Loucy (cell line): Measurements from ENCODE around the gene ARPC4.

Experiments used
- H2AFZ ChIP-seq: fragments of 200-600 bp; sonication (generic); 2 replicates; pipeline ENCODE4 v1.6.0; 2016; ENCODE audit warnings: antibody characterized with exemption, mild to moderate bottlenecking, low read length, moderate library complexity
- H3F3A ChIP-seq: fragments of 200-600 bp; 2 replicates; pipeline ENCODE4 v1.6.0; 2016; ENCODE audit warnings: antibody characterized with exemption, low read depth, mild to moderate bottlenecking
- H3K27me3 ChIP-seq: fragments of 200-600 bp; sonication (generic); 2 replicates; pipeline ENCODE4 v1.6.1; 2014; ENCODE audit warnings: low read length, mild to moderate bottlenecking; ENCODE audit not compliant: insufficient read depth, poor library complexity, severe bottlenecking
- H3K36me3 ChIP-seq: fragments of 200-600 bp; sonication (generic); 2 replicates; pipeline ENCODE4 v1.6.1; 2016; ENCODE audit warnings: low read length; ENCODE audit not compliant: insufficient read depth
- H3K4me1 ChIP-seq: fragments of 200-600 bp; sonication (generic); 2 replicates; pipeline ENCODE4 v1.5.1; 2014; ENCODE audit warnings: low read length, mild to moderate bottlenecking; ENCODE audit not compliant: insufficient read depth, poor library complexity, severe bottlenecking
- H3K4me2 ChIP-seq: fragments of 200-600 bp; sonication (generic); 2 replicates; pipeline ENCODE4 v1.6.0; 2014; ENCODE audit warnings: antibody characterized with exemption, low read length, low read depth, mild to moderate bottlenecking; ENCODE audit not compliant: poor library complexity, severe bottlenecking
- H3K4me3 ChIP-seq: fragments of 200-600 bp; sonication (generic); 2 replicates; pipeline ENCODE4 v1.5.1; 2014; ENCODE audit warnings: low read length, mild to moderate bottlenecking, mixed read lengths; ENCODE audit not compliant: poor library complexity, severe bottlenecking
- H3K79me2 ChIP-seq: fragments of 200-600 bp; sonication (generic); 2 replicates; pipeline ENCODE4 v1.6.1; 2014; ENCODE audit warnings: low read length; ENCODE audit not compliant: insufficient read depth
- H3K9ac ChIP-seq: fragments of 200-600 bp; sonication (generic); 2 replicates; pipeline ENCODE4 v1.6.0; 2014; ENCODE audit warnings: mild to moderate bottlenecking, low read depth, low read length, moderate library complexity; ENCODE audit not compliant: poor library complexity, severe bottlenecking
- H3K9me2 ChIP-seq: fragments of 200-600 bp; sonication (generic); replicated peaks from 2 replicates; pipeline ENCODE4 v1.6.1; 2016; ENCODE audit warnings: low read depth, low read length, mixed read lengths
- H3K9me3 ChIP-seq: fragments of 200-600 bp; sonication (generic); 2 replicates; pipeline ENCODE4 v1.6.1; 2014; ENCODE audit warnings: mild to moderate bottlenecking, antibody characterized with exemption, low read length, low read depth; ENCODE audit not compliant: insufficient read depth
- H4K20me1 ChIP-seq: fragments of 200-600 bp; sonication (generic); 2 replicates; pipeline ENCODE4 v1.6.0; 2014; ENCODE audit warnings: antibody characterized with exemption, low read length, mild to moderate bottlenecking; ENCODE audit not compliant: insufficient read depth, poor library complexity, severe bottlenecking
- EZH2phosphoT487 ChIP-seq: fragments of 200-600 bp; IDR thresholded peaks from 2 replicates; pipeline ENCODE4 v1.6.1; 2018; ENCODE audit warnings: antibody characterized with exemption, mild to moderate bottlenecking, moderate library complexity, borderline replicate concordance
- TF ChIP-seq, protein P1 (sequence below): fragments of 200-600 bp; sonication (generic); conservative IDR thresholded peaks from 2 replicates; pipeline ENCODE4 v1.5.1; 2014; ENCODE audit warnings: mild to moderate bottlenecking, antibody characterized with exemption, low read length

The ARPC4 gene

DNA sequence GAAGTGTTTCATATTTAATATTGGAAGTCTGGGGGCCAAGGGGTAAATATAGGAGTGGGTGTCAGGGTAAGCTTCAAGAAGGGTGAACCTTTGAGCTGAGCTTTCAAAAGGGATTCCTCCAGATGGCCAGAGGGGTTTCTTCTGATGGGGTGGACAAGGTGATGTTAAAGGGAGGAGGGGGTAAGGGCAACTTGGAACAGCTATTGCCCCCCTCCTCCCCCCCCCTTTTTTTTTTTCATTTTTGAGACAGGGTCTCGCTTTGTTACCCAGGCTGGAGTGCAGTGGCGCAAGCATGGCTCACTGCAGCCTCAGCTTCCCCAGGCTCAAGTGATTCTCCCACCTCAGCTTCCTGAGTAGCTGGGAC lies 15.1 kb downstream of the ARPC4 start:
- no peak overlapping the region for H3K9ac ChIP-seq
- H3K36me3 ChIP-seq, result peaks cover 57% of the 10 kb centered on the region
- no peak overlapping the region for H3K4me3 ChIP-seq
- no peaks in the 10 kb centered on the region for H3K9me3 ChIP-seq
- no peaks in the 10 kb centered on the region for H3K9me2 ChIP-seq
- H3K79me2 ChIP-seq, result no peaks in the 10 kb centered on the region
- no peak overlapping the region for H2AFZ ChIP-seq
- H3K4me2 ChIP-seq, result no peak overlapping the region
- H3F3A ChIP-seq, result no peaks in the 10 kb centered on the region; the same call in 1 of the 2 replicates
- TF ChIP-seq EZH2phosphoT487, result no peak
- TF ChIP-seq, protein P1, sequence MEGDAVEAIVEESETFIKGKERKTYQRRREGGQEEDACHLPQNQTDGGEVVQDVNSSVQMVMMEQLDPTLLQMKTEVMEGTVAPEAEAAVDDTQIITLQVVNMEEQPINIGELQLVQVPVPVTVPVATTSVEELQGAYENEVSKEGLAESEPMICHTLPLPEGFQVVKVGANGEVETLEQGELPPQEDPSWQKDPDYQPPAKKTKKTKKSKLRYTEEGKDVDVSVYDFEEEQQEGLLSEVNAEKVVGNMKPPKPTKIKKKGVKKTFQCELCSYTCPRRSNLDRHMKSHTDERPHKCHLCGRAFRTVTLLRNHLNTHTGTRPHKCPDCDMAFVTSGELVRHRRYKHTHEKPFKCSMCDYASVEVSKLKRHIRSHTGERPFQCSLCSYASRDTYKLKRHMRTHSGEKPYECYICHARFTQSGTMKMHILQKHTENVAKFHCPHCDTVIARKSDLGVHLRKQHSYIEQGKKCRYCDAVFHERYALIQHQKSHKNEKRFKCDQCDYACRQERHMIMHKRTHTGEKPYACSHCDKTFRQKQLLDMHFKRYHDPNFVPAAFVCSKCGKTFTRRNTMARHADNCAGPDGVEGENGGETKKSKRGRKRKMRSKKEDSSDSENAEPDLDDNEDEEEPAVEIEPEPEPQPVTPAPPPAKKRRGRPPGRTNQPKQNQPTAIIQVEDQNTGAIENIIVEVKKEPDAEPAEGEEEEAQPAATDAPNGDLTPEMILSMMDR, result no peak
- H3K4me1 ChIP-seq, result no peaks in the 10 kb centered on the region
- no peaks in the 10 kb centered on the region for H4K20me1 ChIP-seq
- H3K27me3 ChIP-seq, result no peaks in the 10 kb centered on the region

DNA sequence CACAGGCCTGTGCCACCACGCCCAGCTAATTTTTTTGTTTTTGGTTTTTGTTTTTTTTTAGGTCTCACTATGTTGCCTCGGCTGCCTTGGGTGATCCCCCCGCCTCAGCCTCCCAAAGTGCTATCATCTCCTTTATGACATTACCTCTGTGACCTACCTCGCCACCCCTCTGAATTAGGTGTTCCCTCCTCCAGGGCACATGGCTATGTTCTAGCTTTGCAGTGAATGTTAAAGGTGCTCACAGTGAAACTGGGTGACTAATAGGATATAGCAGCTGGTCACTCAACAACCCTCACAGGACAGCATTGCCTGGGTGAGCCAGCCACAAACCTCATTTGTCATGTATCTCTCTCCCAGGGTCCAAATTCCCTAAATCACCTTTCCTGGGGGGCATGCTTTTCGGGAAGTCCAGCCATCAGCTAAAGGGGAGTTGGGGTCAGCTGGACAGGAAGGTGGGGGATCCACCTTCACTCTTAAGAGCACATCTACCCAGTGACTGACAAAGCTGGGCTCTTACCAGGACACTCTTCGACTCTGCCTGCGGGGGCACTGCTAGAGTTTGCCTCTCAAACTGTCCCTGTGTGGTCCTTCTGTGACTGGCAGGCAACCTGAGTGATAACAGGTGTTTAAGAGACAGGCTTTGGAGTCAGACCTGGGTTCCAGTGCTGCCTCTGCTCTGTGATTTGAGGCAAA lies 15.6 kb downstream of the ARPC4 start:
- no peaks in the 10 kb centered on the region; the same call in 1 of the 2 replicates for H3F3A ChIP-seq
- H3K4me2 ChIP-seq, result no peak overlapping the region
- no peaks in the 10 kb centered on the region for H3K4me1 ChIP-seq
- no peaks in the 10 kb centered on the region for H3K27me3 ChIP-seq
- no peaks in the 10 kb centered on the region for H3K9me2 ChIP-seq
- no peaks in the 10 kb centered on the region for H4K20me1 ChIP-seq
- no peak overlapping the region for H2AFZ ChIP-seq
- H3K36me3 ChIP-seq, result peaks cover 57% of the 10 kb centered on the region
- TF ChIP-seq, protein P1, result peak; percentile 62
- TF ChIP-seq EZH2phosphoT487, result no peak
- no peaks in the 10 kb centered on the region for H3K9me3 ChIP-seq
- H3K79me2 ChIP-seq, result no peaks in the 10 kb centered on the region
- no peak overlapping the region for H3K9ac ChIP-seq
- H3K4me3 ChIP-seq, result no peak overlapping the region

DNA sequence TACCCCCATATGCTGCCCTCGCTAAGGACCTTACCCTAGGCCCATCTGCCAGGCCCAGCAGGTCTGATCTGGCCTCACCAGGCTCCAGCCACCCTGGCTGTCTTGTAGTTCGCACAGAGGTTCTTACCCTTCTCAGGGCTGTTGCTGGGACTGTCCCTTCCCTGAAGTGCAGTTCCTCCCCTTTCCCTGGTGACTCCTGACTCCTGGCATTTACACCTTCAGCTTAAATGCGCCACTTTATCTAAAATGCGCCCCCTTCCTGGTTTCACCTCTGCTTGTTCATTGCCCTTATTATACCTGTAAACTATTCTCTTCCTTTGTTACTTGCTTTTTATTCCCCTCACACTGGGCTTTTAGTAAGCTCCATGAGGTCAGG lies 16.3 kb downstream of the ARPC4 start:
- Histone ChIP-seq H3K9me2 (no peaks in the 10 kb centered on the region), H3K9me3 (no peaks in the 10 kb centered on the region), H3K36me3 (peaks cover 54% of the 10 kb centered on the region), H4K20me1 (no peaks in the 10 kb centered on the region), H3K4me2 (no peak overlapping the region), H3F3A (no peaks in the 10 kb centered on the region; the same call in 1 of the 2 replicates), H2AFZ (no peak overlapping the region), H3K27me3 (no peaks in the 10 kb centered on the region), H3K79me2 (no peaks in the 10 kb centered on the region), H3K4me3 (no peak overlapping the region), H3K4me1 (no peaks in the 10 kb centered on the region), H3K9ac (no peak overlapping the region)
- TF ChIP-seq, protein P1, result no peak
- no peak for TF ChIP-seq EZH2phosphoT487
